T-cell (primary cell): ENCODE measurements around the gene FAM227B. TPM values are rescaled to one million over a fixed set of nuclear protein-coding genes. Genes with fewer than 3 reads are reported as not detected.

Experiments
- ATAC-seq, 4 experiments: fragments of 200-7000 bp in 3 of 4; fragments of 150-1000 bp in 1 of 4; cut with Tn5 transposase; replicated peaks in 1 of 4; 1 replicate in 3 of 4; 2 replicates in 1 of 4; pipeline ENCODE4 v1.10.0; 2021; ENCODE audit warnings: moderate library complexity in 3 of 4, mild to moderate bottlenecking in 2 of 4, moderate number of reproducible peaks in 1 of 4
- CTCF ChIA-PET, 2 donors: fragments of 300-600 bp; sonication (Branson Sonifier 250); formaldehyde crosslinking; loops; one replicate each; lab custom pipeline; 2022; ENCODE audit warnings: antibody characterized with exemption in 2 of 2; lab: Charles Lee
- POLR2A ChIA-PET, 2 donors: fragments of 300-600 bp; sonication (Branson Sonifier 250); formaldehyde crosslinking; loops; one replicate each; lab custom pipeline; 2022; ENCODE audit warnings: antibody characterized with exemption in 2 of 2; lab: Charles Lee
- DNase-seq, 35 experiments: peaks; one replicate each; pipeline versions ENCODE4 v3.0.0 to v3.0.0-alpha.2; 2013 to 2023
- H3K27ac ChIP-seq: one replicate; pipeline ENCODE4 v1.5.1; 2013; ENCODE audit warnings: low read length
- H3K27me3 ChIP-seq, 2 experiments: replicated peaks in 1 of 2; 1 replicate in 1 of 2; 2 replicates in 1 of 2; pipeline versions ENCODE4 v1.6.1 to v1.7.0; 2013; ENCODE audit warnings: low read length in 1 of 2, mixed read lengths in 1 of 2; ENCODE audit not compliant: control insufficient read depth in 2 of 2, insufficient read depth in 2 of 2; ENCODE audit errors: extremely low read depth in 1 of 2
- H3K36me3 ChIP-seq, 2 donors: 1 replicate in 1 of 2; 2 replicates in 1 of 2; pipeline versions ENCODE4 v1.6.1 to v1.7.0; 2013; ENCODE audit warnings: low read length in 1 of 2; ENCODE audit not compliant: control insufficient read depth in 2 of 2, insufficient read depth in 1 of 2; ENCODE audit errors: extremely low read depth in 1 of 2
- H3K4me1 ChIP-seq, 2 experiments: 1 replicate in 1 of 2; 2 replicates in 1 of 2; pipeline versions ENCODE4 v1.6.1 to v1.7.0; 2013; ENCODE audit warnings: low read length in 2 of 2, mixed read lengths in 1 of 2; ENCODE audit not compliant: insufficient read depth in 2 of 2, control insufficient read depth in 1 of 2; ENCODE audit errors: extremely low read depth in 1 of 2
- H3K4me3 ChIP-seq, 2 donors: 1 replicate in 1 of 2; 2 replicates in 1 of 2; pipeline versions ENCODE4 v1.5.1 to v1.7.0; 2013; ENCODE audit warnings: mild to moderate bottlenecking in 2 of 2, low read length in 1 of 2, moderate library complexity in 1 of 2; ENCODE audit not compliant: control insufficient read depth in 1 of 2; ENCODE audit errors: extremely low read depth in 1 of 2
- H3K9me3 ChIP-seq: 2 replicates; pipeline ENCODE4 v1.7.0; 2013
- H3K27ac Mint-ChIP-seq, 2 donors: one replicate each; pipeline ENCODE4 v1.8.0; 2020 to 2021; ENCODE audit warnings: mild to moderate bottlenecking in 2 of 2, mixed read lengths in 2 of 2
- H3K27me3 Mint-ChIP-seq, 2 donors: one replicate each; pipeline ENCODE4 v1.8.0; 2021 to 2022; ENCODE audit warnings: mixed read lengths in 2 of 2
- H3K36me3 Mint-ChIP-seq: one replicate; pipeline ENCODE4 v1.8.0; 2021; ENCODE audit warnings: mixed read lengths
- H3K4me1 Mint-ChIP-seq, 3 donors: one replicate each; pipeline ENCODE4 v1.8.0; 2020 to 2022; ENCODE audit warnings: mixed read lengths in 3 of 3, mild to moderate bottlenecking in 1 of 3
- H3K4me3 Mint-ChIP-seq, 3 donors: one replicate each; pipeline ENCODE4 v1.8.0; 2020 to 2022; ENCODE audit warnings: mild to moderate bottlenecking in 3 of 3, mixed read lengths in 3 of 3, moderate library complexity in 3 of 3
- H3K9me3 Mint-ChIP-seq, 3 donors: one replicate each; pipeline ENCODE4 v1.8.0; 2020 to 2022; ENCODE audit warnings: mixed read lengths in 3 of 3
- WGBS: methylation state at CpG from one replicate; pipeline ENCODE4 v1.1.5; 2013; ENCODE audit warnings: missing lambda C conversion rate; ENCODE audit not compliant: insufficient coverage; 5-methylcytosine and 5-hydroxymethylcytosine counted together
- total RNA-seq, 35 experiments: library from RNA in 6 of 35; stranded (reverse) in 6 of 35; fragments of 120-200 nt in 1 of 35; gene quantifications; one replicate each; pipeline versions ENCODE4 v1.2.1 to v1.2.4 and lab custom pipeline; 2013 to 2026

FAM227B gene
- total RNA-seq, 5 donors from 2014 or later (not counting 1 experiment from before 2014, with no cell fraction given) = 4.7 to 11.2 (median 8.0) TPM

DNA sequence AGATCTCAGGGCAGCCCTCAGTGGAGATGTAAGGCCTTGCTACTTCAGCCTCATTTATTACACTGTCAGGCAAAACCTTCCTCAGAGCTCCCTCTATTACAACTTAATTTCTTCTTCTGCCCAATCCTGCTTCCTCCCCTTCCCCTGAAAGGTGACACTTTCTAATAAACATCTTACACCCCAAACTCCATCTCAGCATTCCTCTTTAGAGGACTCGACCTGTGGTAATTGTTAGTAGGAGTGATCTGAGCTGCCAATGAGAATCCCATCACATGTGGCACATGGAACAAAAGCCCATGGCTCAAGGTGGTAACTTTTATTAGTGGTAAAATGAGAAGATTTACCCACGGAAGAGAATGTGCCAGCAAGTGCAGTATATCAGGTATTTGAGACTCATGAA, 30.1 kb upstream of the FAM227B start:
- WGBS = no CpG with 5 or more reads among the region's 2 CpGs
- Mint-ChIP-seq H3K9me3 (peaks cover 5 to 32% (median 13%) of the 10 kb centered on the region in 3 donors), H3K4me1 (no peaks in the 10 kb centered on the region), H3K27me3 (peaks cover 2 to 5% of the 10 kb centered on the region in 2 donors), H3K4me3 (no peak overlapping the region), H3K27ac (no peak overlapping the region), H3K36me3 (no peaks in the 10 kb centered on the region)
- ATAC-seq (no peak), DNase-seq (no peak)
- Histone ChIP-seq H3K9me3 (peaks cover 9% of the 10 kb centered on the region), H3K27me3 (no peaks in the 10 kb centered on the region), H3K4me1 (no peaks in the 10 kb centered on the region), H3K4me3 (no peak overlapping the region), H3K36me3 (peaks cover 0 to 3% of the 10 kb centered on the region in 2 donors), H3K27ac (no peak overlapping the region)
- POLR2A ChIA-PET = no interaction called here
- CTCF ChIA-PET = interaction anchor here in 1 of 2 donors (0.9 kb wide), 1 partner anchor 13 kb away, joined by 3 read pairs; no protein-coding TSS in a partner anchor

- ChIA-PET CTCF (interaction anchor here in 1 of 2 donors (0.9 kb wide), 1 partner anchor 12 kb away, joined by 3 read pairs; no protein-coding TSS in a partner anchor), POLR2A (no interaction called here)
- H3K9me3 ChIP-seq = peaks cover 9% of the 10 kb centered on the region
- H3K4me1 ChIP-seq = no peaks in the 10 kb centered on the region
- no peak overlapping the region for H3K4me3 Mint-ChIP-seq
- peaks cover 0 to 3% of the 10 kb centered on the region in 2 donors for H3K36me3 ChIP-seq
- H3K4me3 ChIP-seq = no peak overlapping the region
- H3K27ac ChIP-seq = no peak overlapping the region
- no peak for DNase-seq
- H3K27ac Mint-ChIP-seq = no peak overlapping the region
- H3K36me3 Mint-ChIP-seq = no peaks in the 10 kb centered on the region
- peaks cover 5 to 25% (median 13%) of the 10 kb centered on the region in 3 donors for H3K9me3 Mint-ChIP-seq
- WGBS = no CpG with 5 or more reads among the region's 1 CpG
- H3K27me3 Mint-ChIP-seq = peaks cover 0 to 5% of the 10 kb centered on the region in 2 donors
- no peaks in the 10 kb centered on the region for H3K4me1 Mint-ChIP-seq
- no peaks in the 10 kb centered on the region for H3K27me3 ChIP-seq
- no peak for ATAC-seq
Measured at GRCh38 chr15:49649987-49650386, 29.4 kb upstream of the FAM227B start.

GRCh38 chr15:49646891-49647290, 26.3 kb upstream of the FAM227B start:
- Histone ChIP-seq H3K9me3 (no peaks in the 10 kb centered on the region), H3K4me1 (no peaks in the 10 kb centered on the region), H3K27ac (no peak overlapping the region), H3K4me3 (no peak overlapping the region), H3K36me3 (peaks cover 0 to 3% of the 10 kb centered on the region in 2 donors), H3K27me3 (no peaks in the 10 kb centered on the region)
- Mint-ChIP-seq H3K4me3 (no peak overlapping the region), H3K27ac (no peak overlapping the region), H3K4me1 (no peaks in the 10 kb centered on the region), H3K9me3 (no peaks in the 10 kb centered on the region), H3K27me3 (no peaks in the 10 kb centered on the region), H3K36me3 (peaks cover 10% of the 10 kb centered on the region)
- POLR2A ChIA-PET = interaction anchor here in 1 of 2 donors (0.7 kb wide), 1 partner anchor 477 kb away, joined by 3 read pairs; the partner anchor contains the start of gene GALK2
- CTCF ChIA-PET = no interaction called here
- DNase-seq (no peak), ATAC-seq (no peak)
- WGBS = 80% methylated on average over 1 of the region's 2 CpGs

DNA sequence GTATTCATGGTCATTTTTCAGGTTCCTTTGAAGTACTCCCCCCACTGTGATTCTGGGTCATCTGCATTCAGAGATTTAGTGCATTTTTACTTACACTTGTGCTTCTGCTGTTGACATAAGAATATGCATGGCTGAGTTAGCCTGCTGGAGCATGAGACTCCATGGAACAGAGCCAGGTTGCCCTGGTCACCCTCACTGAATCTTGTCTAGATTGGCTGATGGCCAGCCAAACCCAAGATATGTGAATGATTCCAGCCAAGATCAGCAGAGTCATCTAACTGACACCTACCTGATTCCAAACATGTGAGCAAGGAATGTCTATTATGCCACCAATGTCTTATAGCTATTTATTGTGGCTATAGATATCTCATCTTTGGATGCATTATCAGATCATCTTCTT, 25.3 kb upstream of the FAM227B start:
- H3K36me3 Mint-ChIP-seq = peaks cover 15% of the 10 kb centered on the region
- H3K27me3 ChIP-seq = no peaks in the 10 kb centered on the region
- no peak overlapping the region for H3K27ac ChIP-seq
- POLR2A ChIA-PET = no interaction called here
- ATAC-seq = no peak
- DNase-seq = no peak
- H3K4me3 ChIP-seq = no peak overlapping the region
- no peak overlapping the region for H3K27ac Mint-ChIP-seq
- H3K4me3 Mint-ChIP-seq = no peak overlapping the region
- CTCF ChIA-PET = no interaction called here
- H3K9me3 Mint-ChIP-seq = no peaks in the 10 kb centered on the region
- H3K36me3 ChIP-seq = peaks cover 0 to 3% of the 10 kb centered on the region in 2 donors
- no peaks in the 10 kb centered on the region for H3K9me3 ChIP-seq
- H3K27me3 Mint-ChIP-seq = no peaks in the 10 kb centered on the region
- no peaks in the 10 kb centered on the region for H3K4me1 Mint-ChIP-seq
- H3K4me1 ChIP-seq = no peaks in the 10 kb centered on the region

DNA sequence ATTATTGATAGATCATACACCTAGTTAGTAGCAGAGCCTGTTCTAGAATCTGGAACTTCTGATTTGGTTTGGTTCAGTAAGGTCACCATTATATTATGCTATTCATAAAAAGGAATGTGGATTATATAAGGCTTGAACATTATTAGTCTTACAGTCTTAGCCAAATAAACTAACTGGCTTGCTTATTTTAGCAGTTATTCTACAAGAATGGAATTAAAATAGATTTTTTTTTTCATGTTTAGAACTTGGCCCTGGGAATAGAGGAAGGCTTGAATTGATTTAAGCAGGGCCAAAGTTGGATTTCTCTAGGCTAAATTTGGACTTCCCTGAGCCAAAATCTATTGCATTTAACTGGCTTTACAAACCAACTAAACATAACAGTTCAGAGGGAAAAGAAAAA, 24.7 kb upstream of the FAM227B start:
- Mint-ChIP-seq H3K27ac (no peak overlapping the region), H3K36me3 (peaks cover 18% of the 10 kb centered on the region), H3K4me1 (no peaks in the 10 kb centered on the region), H3K27me3 (no peaks in the 10 kb centered on the region), H3K4me3 (no peak overlapping the region), H3K9me3 (no peaks in the 10 kb centered on the region)
- ChIA-PET CTCF (no interaction called here), POLR2A (interaction anchor here in 1 of 2 donors (0.5 kb wide), 1 partner anchor 342 kb away, joined by 3 read pairs; no protein-coding TSS in a partner anchor)
- Histone ChIP-seq H3K4me1 (no peaks in the 10 kb centered on the region), H3K36me3 (peaks cover 0 to 3% of the 10 kb centered on the region in 2 donors), H3K27ac (no peak overlapping the region), H3K4me3 (no peak overlapping the region), H3K27me3 (no peaks in the 10 kb centered on the region), H3K9me3 (no peaks in the 10 kb centered on the region)
- DNase-seq (no peak), ATAC-seq (no peak)

DNA sequence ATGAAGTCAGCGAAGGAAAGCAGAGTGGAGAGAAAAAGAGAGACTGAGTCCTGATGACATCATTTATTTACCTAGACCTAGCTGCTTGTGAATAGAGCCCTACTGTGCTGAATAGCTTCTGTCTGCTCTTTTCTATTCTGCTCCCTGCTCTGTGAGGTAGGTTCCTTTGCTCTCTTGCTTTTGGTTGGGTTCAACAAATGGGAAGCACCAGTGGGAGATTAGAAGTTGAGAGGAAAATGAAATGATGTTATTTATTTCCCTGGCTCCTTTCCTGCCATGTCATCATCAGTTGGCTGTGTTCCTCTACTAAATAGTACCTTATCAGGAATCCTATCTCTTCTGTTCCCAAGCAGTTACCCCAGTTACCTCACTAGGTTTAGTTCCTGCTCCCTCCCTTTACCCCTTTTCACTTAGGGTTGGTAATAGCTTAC, 23.8 kb upstream of the FAM227B start:
- Histone ChIP-seq H3K27ac (no peak overlapping the region), H3K9me3 (no peaks in the 10 kb centered on the region), H3K4me3 (no peak overlapping the region), H3K4me1 (no peaks in the 10 kb centered on the region), H3K27me3 (no peaks in the 10 kb centered on the region), H3K36me3 (peaks cover 0 to 3% of the 10 kb centered on the region in 2 donors)
- no CpG with 5 or more reads among the region's 1 CpG for WGBS
- Mint-ChIP-seq H3K4me1 (no peaks in the 10 kb centered on the region), H3K4me3 (no peak overlapping the region), H3K27me3 (no peaks in the 10 kb centered on the region), H3K9me3 (no peaks in the 10 kb centered on the region), H3K27ac (no peak overlapping the region), H3K36me3 (peaks cover 18% of the 10 kb centered on the region)
- ChIA-PET CTCF (no interaction called here), POLR2A (no interaction called here)
- ATAC-seq (no peak), DNase-seq (no peak)
